ENCODE results near the gene TAB2.
"Not testable (repeated sequence)": the region's sequence is repeated elsewhere in the genome, so short reads cannot be mapped to it uniquely, and the experiment has no call there.

The TAB2 gene

DNA sequence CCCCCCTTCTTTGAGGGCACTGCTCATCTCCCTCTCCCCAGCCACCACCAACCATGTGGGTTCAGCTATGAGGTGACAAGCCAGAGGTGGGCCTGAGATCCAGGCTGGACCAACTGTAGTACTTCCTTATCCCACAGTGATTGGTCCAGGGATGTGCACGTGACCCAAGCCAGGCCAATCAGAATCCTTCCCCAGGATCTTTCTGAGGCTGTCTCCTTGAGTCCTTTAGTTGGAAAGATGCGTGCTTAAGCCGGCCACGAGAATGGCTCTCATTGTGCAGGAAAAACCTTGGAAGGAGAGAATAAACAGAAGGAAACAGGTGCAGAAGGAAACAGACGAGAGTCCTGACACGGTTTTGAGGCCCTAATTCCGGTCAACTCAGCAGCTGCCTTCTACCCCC, 128.1 kb downstream of the TAB2 start:
- DNase-seq = no peak

- DNase-seq = no peak
Measured at GRCh38 chr6:149446791-149447376, 129.4 kb downstream of the TAB2 start.

DNA sequence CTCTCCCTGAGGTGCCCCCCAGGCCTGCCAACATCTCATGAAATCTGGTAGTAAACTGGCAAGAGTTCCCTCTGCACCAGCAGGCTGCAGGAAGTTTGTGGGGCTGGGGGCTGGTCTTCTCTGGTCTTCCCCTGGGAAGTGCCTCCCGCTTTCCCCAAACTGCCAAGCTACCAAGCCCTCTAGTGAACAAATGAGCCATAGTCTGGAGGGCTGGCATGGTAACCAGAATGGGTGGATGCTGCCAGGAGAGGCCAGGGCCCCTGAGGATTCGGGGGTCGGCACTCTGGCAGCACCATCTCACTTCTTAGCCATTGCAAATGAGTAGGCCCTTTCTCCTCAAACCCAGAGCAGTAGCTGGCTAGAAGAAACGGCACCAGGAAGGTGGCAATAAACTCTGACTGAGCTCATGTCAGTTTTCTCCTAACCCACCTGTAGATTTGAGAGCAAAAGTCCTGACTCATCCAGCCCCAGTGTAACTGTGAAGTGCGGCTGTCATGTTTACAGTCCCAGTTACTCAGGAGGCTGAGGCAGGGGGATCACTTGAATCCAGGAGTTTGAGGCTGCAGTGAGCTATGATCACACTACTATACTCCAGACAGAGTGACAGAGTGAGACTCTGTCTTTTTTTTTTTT, 131.4 kb downstream of the TAB2 start:
- no peak for DNase-seq

DNA sequence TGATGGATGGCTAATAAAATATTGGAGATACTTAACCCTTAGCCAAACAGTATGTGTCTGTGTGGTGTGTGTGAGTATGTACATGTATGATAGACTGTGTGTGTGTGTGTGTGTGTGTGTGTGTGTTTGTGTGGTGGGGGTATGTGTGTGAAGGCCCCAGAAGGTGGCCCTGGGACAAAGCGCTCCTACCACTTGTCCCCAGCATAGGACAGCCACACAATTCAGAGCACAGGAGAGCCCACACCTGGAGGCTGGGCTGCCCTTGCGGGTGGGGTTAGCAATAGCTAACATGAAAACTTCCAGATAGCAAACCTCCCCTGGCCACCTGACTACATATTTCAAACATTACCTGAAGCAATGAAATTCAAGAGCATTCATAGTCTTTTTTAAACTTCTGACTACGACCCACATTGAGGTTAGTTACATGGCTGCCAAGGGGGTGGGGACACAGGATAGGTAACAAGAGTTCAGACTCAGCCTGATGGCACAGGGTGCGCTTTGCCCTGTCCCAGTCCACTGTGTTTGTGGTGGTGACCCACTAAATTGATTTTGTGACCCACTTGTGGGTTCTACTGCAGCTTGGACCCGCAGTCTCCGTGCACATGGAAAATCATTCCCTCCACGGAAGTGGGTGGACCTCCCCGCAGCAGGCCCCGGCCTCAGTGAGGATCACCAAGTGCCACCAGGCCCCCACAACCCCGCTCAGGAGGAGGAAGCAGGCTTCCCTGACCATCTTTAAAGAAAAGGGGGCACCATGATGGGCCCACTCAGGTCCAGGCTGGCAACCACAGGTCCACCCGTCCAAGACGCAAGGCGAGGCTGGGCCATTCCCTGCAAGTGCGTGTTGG, 132.5 kb downstream of the TAB2 start:
- no peak for DNase-seq

- no peak for DNase-seq
Measured at GRCh38 chr6:149450679-149451375, 133.3 kb downstream of the TAB2 start.

GRCh38 chr6:149451376-149452036, 134.0 kb downstream of the TAB2 start:
- no peak for DNase-seq

DNA sequence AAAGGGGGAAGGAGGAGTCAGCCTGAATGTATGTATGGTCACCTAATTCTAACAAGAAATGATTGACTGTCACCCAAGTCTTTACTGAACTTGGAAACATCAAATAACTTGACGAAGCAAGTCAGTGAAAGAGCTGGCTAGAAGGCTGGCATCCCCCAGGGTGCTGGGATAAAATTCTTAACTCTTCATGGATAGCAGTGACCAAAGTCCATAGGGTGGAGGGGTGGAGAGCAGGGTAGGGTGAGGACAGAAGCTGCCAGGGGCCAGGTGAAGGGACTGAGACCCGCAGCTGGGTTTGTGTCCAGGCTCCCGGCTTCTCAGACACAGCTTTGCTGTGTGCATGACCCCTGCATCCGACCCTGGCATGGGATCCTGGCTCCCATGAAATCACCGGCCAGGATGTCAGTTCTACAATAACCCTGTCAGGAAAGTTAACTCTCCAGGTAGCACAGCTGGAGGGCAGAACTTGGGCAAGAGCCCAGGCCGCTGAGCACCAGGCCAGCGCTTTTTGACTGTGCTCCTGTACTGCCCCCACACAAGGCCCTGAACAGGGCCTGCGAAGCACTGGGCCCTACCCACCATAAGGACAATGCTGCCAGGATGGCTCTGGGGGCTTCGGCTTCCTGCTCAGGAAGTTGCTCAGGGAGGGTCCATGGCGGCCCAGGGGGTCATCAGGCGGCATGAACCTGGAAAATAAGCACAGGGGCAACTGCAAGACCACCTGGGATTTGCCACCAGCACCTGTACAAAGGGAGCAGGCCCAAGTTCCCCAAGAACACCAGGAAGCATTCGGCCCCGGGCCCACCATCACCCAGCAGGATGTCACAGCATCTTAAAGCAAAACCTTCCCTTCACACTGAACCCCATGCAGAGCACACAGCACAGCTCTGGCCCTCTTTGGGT, 134.8 kb downstream of the TAB2 start:
- DNase-seq = no peak

GRCh38 chr6:149453597-149454345, 136.3 kb downstream of the TAB2 start:
- no peak for DNase-seq

GRCh38 chr6:149454346-149454848, 136.9 kb downstream of the TAB2 start:
- no peak for DNase-seq

GRCh38 chr6:149455031-149455732, 137.7 kb downstream of the TAB2 start:
- DNase-seq = no peak

DNA sequence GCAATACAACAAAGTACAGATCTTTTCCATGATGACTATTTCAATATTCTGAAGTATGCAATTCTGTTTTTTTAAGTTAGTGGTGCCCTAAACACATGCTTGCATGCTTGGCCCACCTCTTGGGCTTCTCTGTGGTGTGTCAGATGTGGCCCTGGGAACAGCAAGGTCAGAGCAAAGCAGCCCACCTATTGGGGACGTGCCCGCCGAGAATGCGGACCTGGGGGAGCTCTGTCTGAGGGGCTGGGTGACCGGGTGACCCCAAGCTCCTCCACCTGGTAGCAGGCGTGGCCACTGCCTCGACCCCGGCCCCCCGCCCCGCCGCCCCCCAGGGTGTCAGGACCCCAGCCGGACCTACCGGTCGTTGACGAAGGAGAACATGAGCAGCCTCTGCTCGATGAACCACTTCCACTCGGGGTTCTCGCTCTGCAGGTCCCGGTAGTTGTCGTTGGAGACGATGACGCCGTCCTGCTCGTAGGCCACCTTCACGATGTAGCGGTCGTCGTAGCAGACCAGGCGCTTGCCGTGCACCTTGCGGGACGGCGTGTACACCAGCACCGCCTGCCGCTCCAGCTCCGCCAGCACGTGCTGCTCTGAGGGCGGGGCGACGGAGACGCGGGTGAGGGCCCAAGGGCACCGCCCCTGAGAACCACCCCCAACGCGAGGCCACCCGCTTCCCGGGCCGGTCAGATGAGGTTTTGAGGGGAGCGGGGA, 139.0 kb downstream of the TAB2 start:
- DNase-seq = no peak

GRCh38 chr6:149457316-149457884, 139.9 kb downstream of the TAB2 start:
- no peak for DNase-seq

DNA sequence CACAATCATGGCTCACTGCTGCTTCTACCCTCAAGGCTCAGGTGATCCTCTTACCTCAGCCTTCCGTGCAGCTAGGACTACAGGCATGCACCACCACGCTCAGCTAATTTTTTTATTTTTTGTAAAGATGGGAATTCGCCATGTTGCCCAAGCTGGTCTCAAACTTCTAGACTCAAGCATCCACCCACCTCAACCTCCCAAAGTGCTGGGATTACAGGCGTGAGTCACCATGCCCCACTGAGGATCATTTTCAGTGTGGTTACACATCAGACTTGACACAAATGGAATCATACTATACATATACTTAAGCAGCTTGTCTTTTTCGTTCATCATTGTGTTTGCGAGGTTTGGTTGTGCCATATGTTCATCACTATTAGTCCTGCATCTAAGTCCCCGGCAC, 140.7 kb downstream of the TAB2 start:
- no peak for DNase-seq

DNA sequence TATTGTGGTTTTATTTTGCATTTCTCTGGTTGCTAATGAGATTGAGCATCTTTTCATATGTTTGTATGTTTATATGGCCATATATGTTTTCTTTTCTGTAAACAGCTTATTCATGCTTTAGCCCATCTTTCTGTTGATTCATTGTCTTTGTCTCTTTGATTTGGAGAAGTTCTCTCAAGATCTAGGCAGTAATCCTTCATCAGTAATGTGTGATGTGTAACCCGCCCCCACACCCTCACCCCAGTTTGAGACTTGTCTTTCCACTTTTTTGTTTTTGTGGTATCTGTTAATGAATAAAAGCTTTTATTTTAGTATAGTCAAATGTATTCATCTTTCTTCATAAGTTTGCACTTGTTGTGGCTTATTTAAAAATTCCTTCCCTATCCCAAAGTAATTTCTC, 141.3 kb downstream of the TAB2 start:
- no peak for DNase-seq

DNA sequence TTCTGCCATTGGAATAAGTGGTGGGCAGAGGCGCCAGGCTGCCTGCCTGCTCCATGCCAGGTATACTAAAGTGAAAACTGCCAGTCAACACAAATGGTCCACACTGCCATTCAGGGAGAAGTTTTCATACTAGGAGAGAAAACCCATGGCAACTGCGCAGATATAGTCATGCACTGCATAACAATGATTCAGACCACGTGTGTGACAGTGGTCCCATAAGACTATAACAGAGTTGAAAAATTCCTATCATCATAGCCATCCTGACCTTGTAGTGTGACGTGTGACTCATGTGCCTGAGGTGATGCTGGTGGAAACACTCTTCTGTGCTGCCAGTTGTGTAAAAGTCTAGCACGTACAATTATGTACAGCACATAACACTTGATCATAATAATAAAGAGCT, 142.2 kb downstream of the TAB2 start:
- DNase-seq = no peak

DNA sequence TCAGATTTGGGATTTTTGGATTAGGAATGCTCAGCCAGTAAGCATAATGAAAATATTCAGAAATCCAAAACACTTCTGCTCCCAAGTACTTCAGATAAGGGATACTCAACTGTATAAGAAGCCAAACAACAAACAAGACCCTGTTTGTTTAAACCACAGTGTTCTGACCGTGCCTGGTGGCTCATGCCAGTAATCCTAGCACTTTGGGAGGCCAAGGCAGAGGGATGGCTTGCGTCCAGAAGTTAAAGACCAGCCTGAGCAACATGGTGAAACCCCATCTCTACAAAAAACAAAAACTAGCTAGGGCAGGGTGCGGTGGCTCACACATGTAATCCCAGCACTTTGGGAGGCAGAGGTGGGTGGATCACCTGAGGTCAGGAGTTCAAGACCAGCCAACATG, 142.7 kb downstream of the TAB2 start:
- DNase-seq = not testable (repeated sequence)

All from effector CD8-positive, alpha-beta T cell (primary cell).